HG02943 (cell line): ENCODE measurements around the gene TMEM129.
"Not testable (repeated sequence)": the region's sequence is repeated elsewhere in the genome, so short reads cannot be mapped to it uniquely, and the experiment has no call there.

ENCODE experiments used
- ATAC-seq: cut with Tn5 transposase; IDR thresholded peaks from one replicate; pipeline ENCODE4 v1.9.1; 2021; ENCODE audit warnings: mild to moderate bottlenecking, low read depth, moderate library complexity; ENCODE audit not compliant: unreplicated experiment

TMEM129 gene

DNA sequence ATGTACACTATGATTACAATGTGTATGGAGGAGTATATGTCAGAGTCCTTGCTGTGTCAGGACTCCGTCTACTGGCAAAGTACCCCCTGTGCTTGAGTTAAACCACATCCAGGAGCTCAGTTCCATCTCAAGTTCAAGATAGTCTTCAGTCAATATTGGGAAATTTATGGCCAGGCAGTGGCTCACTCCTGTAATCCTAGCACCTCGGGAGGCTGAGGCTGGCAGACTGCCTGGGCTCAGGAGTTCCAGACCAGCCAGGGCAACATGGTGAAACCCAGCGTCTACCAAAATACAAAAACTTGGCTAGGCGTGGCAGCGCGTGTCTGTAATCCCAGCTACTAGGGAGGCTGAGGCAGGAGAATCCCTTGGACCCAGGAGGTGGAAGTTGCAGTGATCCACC is 14.8 kb downstream of the TMEM129 start:
- no peak for ATAC-seq

DNA sequence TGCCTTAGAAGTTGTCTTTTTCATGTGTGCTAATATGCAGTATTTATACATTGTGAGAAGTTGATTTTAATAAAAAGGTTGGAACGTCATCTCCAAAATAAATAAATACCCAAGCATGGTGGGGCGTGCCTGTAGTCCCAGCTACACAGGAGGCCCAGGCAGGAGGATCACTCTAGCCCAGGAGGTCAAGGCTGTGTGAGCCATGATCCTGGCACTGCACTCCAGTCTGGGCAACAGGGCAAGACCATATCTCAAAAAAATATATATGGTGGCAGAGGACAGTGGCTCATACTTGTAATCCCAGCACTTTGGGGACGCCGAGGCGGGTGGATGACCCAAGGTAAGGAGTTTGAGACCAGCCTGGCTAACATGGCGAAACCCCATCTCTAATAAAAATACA is 15.4 kb downstream of the TMEM129 start:
- no peak for ATAC-seq

DNA sequence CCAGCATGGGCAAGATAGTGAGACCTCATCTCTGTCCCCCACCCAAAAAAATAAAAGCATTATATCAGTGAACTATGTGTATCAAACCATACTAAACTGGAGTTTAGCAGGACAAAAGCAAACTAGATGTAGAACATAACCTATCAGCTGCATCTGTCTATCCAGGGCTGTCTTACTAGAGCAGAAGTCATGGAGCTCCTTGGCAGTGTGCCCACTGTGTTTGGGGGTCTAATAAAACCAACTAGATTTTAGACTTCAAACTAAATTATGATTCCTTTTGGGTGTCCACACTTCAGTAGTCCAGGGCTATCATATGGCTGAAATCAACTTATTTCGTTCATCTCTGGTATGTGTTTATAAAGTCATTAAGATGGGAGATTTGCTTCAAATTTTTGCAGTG is 17.3 kb downstream of the TMEM129 start:
- no peak for ATAC-seq

DNA sequence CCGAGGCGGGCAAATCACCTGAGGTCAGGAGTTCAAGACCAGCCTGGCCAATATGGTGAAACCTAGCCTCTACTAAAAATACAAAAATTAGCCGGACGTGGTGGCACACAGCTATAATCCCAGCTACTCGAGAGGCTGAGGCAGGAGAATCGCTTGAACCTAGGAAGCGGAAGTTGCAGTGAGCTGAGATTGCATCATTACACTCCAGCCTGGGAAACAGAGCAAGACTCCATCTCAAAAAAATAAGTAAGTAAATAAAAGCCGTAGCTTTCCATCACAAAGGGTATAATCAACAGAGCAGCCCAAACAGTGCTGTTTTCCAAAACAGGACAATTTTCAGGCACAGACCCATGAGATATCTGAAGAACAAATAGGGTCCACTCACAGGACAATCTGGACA is 19.5 kb downstream of the TMEM129 start:
- ATAC-seq, result not testable (repeated sequence)

DNA sequence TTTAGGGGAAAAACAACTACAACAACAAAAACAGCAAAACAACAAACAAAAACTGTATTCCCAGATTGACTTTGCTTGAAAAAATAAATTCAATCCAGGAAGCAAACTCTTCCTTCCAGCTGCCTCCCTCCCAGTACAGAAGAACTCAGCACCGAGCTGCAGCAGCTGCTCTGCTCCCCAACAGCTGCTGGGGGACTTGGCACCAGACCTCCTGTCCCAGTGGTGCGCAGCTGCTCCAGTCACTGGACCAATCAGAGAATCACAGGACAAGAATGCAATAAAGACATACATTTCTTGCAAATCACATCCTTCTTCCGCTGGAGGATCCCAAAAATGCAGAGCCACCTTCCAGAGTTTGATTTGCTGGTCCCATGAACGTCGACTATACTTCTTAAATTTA is 25.2 kb downstream of the TMEM129 start:
- no peak for ATAC-seq

DNA sequence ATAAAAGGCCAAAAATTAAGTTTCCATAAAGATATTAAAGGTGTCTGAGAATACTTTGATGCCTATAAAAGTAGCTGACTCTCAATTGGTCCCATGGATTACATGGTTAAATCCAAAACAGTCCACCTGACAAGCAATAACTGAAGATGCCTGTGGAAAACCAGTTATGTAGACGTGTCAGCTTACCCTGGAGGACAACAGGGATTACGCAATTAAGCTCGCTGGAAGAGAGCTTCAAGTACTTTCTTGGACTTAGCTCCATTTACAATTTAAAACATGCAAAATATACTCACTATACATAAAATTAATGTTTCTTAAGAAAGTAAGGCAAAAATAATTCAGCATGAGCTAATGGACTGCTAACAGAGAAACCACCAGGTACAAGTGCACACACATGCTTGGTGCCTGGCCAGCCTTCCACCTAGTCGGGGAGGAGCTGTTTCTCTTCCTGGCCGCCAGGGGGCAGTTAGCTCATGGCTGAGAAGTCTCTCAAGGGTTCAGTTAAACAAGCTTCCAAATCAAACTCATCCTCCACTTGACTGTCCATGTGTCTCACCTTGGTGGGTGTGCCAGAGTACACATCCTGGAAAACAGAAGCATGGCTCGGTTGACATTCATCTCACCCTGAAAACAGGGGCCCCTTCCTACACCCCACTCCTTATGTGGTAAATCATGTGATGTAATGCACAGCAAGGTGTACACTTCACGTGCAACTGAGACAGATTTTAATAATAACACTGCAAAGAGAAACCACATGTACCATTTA is 27.8 kb downstream of the TMEM129 start:
- ATAC-seq, result no peak

DNA sequence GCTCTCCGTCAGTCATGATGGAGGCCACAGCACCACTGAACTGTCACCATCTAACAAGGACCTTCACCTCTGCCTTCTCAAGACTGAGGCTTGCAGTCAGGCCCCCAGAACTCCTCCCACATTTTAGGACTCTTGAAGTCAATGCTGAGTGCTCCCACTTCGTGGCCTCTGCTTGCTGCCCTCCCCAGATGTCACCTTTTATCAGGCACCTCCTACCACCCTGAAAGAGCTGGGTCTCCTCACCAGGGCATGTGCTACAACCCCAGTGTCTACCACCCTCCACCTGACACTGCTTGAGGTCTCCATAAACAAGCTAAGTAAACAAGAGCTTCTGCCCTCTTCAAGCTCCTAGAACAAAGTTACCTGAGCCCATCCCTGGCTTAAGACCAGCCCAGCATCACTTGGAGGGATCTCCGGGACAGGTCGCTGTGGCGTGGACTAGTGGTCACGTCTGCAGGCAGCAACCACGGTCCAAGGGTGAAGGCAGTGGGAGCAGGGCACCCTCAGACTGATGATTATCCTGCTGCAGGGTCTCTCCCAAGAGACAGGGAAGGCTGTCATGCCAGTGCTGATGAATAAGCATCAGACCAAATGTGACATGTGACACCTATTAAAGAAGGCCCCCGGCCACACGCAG is 29.3 kb downstream of the TMEM129 start:
- ATAC-seq, result no peak

DNA sequence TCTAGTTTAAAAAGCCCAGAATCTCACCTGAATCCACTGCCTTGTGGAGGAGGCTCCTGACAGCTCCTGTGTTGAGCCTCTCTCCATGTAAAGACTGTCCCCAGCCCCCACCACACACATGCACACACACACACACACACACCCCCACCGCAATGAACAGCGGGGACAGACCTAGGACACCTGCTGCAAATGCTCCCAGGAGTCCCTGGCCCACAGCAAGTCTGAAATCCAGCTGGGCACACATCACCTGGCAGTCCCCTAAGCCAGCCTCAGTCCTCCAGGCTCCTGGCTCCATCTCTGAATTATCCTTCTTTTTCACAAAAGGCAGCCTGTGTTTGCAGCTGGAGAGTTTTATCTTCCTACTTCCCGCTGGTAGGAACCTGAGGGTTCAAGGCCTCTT is 30.4 kb downstream of the TMEM129 start:
- ATAC-seq, result no peak

DNA sequence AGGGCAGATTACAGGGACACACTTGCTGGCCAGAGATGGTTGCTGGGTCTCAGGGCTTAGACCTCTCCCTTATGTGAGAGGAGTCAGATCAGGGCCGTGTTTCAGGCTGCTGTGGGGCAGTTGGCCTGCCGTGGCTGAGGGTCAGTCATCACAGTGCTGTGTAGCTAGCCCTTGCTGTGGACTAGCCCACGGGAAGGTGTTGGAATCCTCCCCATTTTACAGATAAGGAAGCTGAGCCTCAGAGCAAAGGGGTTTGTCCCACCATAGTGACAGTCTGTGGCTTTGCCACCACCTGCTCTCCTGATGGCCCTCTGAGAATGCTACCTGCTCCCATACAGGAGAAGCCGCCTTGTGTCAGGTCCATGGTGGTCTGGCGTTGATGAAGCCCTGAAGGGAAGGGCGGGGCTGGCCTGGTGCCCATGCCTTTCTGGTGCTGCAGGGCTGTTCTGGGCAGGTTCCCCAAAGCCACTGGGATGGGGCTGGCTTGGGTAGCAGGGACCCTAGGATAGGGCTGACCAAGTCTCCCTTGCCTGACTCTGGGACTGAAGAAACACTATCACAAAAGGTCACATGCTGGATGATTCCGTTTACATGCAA is 34.6 kb downstream of the TMEM129 start:
- ATAC-seq, result no peak

DNA sequence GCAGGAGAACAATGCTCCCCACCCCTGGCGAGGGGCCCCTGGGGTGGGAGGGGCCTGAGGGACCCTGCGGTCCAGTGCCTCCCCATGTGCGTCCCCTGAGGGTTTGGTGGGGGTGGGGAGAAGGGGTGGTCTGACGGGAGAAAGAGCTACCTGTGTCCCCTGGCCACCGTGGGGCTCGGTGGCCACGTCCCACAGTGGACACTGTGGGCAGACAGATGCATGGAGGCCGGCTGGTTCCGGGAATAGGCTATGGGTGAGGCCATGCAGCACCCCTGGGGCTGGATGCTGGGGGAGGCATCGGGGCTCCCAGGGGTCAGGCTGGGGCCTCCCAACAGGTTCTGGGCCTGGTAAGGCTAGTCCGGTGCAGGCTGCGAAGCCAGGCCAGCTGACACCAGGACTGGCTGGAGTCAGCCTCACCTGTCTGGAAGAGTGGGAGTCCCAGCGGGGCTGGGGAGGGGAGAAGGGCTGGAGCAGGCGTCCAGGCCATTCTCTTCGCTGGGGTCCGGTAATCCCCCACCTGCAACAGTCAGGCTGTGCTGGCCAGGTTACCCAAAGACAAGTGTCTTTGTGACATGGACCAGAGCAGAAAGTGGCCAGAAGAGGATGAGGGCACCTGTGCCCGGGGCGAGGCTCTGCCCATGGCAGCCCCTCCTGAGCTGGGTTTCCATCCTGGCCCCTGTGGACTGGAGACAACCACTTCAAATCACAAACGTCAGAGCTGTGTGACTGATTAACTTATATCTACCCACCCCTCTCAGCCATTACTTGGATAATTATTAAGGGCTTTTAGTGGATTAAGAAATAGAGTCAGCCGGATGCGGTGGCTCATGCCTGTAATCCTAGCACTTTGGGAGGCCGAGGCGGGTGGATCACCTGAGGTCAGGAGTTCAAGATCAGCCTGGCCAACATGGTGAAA is 35.6 kb downstream of the TMEM129 start:
- no peak for ATAC-seq

DNA sequence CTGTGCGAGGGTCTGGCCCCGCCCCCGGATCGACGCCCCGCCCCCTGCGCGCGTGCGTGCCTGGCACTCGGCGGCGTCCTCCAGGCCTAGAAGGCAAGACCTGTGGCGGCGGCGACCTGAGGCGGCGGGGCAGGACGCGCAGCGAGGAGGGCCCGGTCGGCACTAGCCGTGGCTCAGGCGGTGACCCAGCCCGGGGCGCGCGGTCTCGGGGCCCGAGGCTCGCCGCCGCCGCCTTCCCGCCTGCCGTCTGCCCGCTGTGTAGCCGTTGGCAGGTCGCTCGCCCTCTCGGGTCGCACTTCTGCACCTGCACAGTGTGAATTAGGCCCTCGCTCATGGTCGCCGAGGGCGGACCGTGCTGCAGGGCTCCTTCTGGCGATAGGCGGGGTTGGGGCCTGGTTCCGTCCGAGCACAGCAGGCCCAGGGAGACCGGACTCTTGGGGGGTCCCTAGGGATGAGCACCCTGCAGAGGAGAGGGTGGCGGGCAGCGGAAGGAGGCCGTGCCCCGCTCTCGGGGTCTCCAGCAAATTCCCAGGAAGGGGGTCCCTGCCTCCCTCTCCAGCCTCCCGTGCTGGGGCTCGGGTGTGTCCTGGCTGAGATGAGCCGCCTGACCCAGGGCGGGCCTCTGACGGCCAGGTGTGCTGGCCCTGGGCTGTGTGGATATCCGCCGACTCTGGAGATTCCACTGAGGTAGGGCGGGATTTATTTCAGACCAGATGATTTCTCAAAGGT is 36.5 kb downstream of the TMEM129 start:
- peak; percentile 18 for ATAC-seq

DNA sequence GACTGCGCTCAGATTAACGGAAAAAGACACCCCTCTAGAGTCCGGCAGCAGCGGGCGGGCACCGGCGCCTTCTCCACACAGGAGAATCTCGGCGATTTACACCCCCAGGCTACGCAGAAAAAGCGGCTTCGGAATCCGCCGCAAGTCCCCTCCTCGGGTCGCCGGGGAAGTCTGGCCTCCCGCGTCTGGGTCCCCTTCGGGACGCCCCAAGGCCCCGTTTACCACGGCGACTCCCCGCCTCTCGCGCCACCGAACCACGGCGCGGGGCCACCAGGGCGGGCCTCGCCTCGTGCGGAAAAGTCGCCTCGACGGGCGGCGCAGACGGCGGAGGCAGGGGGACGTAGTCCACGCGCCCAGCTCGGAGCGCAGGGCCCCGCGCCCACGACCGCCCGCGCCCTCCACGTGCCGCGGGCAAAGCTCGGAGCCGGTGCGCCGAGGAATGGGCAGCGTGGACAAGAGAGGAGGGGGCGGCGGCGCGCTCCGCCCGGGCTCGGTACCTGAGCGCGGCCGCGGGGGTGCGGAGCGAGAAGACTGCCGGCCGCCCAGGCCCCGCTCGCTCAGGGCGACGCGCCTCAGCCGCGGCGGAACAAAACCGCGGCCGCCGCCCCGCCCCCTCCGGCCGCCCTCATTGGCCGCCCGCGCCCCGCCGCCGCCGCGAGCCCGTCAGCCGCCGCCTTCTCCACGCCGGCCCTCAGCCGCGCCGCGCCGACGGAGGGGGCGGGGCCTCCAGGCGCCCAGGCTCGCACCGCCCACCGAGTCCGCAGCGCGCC is 37.2 kb downstream of the TMEM129 start, which contains the start of gene FAM53A:
Gene FAM53A (minus strand): TSS at position 578 of the 770 bp plus-strand sequence. CDS start 15,572 bp downstream, outside the sequence.
- peak; percentile 86 for ATAC-seq

DNA sequence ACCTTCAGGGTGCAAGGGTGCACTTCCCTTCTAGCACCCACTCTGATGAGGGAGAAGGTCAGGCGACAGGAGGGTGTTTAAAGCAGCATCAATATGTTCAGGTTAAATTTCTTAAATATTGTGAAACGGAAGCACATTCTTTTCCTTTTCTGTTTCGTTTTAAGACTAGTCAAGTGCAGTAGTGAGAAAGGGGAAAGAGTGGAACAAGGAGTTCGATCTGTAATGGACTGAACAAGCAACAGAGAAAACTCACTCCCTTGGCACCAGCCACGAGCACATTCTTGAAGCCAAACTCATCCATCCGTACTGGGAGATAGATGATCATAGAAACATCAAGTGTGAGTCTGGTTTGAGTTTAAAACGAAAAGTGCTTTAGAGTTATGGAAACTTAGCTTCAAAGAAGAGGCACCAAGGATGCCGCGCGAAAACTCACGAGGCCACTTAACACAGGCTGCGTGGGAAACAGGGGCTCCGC is 37.8 kb downstream of the TMEM129 start:
- no peak for ATAC-seq

DNA sequence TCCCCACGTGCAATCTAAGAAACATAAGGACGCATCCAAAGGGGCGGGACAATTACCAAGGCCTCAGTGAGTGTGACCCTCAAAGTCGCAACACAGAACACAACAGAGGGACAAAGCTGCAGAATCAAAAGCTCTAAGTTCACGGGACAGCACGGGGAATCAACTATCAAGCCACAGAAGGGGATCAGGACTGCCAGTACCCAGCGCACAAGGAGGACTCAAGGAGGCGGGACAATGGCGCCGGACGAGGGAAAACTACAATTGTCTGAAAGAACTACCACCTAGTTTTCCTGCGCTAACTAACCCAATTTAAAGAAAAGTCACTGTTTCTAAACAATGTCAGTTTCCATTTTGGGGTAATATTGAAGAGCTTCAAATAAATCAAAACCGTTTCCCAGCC is 38.3 kb downstream of the TMEM129 start:
- ATAC-seq, result no peak

DNA sequence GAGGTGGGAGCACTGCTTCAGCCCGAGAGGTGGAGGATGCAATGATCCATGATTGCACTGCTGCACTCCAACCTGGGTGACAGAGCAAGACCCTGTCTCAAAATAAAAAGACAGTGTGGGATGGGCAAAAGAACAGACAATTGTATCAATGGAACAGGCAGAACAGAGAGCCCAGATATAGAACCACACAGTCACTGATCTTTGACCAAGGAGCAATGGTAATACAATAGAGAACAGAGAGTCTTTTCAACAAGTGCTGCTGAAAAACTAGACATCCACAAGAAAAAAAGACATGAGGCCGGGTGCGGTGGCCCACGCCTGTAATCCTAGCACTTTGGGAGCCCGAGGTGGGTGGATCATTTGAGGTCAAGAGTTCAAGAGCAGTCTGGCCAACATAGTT is 42.9 kb downstream of the TMEM129 start:
- no peak for ATAC-seq

DNA sequence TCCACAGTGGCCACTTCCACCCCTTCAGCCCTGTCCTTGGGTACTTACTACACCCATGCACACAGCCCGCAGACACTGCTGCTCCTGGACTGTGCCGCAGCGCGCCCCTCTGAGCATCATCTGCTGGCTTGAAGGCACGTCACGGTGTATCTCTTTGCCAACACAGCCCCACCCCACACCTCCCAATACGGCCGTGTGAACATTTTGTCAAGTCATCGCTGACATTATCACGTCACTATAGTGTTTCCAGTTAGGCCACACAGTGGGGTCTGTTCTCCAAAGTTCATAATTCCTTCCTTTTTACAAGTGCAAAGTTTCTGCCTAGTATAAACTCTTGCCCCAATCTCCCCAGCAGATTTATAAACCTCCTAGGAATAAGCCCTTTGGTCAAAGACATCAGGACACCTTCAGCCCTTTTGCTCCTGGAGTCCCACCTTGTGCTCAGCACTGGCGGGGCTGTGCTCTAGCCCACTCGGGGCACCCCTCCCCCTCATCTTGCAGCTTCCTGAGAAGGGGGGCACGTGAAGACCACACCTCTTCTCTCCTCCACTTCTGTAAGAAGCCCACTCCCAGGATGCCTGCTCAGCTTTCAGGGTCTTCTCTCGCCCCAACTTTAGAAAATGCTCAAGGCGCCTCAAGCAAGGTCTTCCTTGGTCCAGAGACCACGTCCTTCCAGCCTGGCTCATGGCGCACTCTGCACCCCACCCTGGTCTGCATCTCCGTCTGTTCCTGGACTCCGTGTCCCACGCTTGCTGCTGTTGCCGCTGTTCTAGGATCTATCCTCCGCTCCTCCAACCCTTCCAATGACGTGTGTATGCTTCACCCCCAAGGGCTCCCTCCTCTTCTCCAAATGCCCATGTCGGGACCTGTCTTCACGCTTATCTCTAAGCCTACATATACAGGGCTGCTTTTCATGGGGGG is 44.3 kb downstream of the TMEM129 start:
- no peak for ATAC-seq

DNA sequence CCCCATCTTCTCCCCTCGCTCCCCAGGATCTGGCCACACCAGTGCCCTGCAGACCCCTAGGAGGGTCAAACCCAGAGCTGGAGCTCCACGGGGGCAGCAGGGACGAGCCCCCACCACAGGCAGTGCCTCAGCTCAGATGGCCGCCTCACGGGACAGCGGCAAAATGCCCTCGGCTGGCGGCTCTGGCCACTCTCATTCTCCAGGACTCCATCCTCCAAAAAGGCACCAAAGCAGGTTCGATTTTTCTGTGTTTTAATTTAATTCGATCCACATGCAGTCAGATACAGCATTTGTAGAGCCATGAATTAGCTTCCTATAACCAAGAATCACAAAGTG is 45.4 kb downstream of the TMEM129 start:
- no peak for ATAC-seq

DNA sequence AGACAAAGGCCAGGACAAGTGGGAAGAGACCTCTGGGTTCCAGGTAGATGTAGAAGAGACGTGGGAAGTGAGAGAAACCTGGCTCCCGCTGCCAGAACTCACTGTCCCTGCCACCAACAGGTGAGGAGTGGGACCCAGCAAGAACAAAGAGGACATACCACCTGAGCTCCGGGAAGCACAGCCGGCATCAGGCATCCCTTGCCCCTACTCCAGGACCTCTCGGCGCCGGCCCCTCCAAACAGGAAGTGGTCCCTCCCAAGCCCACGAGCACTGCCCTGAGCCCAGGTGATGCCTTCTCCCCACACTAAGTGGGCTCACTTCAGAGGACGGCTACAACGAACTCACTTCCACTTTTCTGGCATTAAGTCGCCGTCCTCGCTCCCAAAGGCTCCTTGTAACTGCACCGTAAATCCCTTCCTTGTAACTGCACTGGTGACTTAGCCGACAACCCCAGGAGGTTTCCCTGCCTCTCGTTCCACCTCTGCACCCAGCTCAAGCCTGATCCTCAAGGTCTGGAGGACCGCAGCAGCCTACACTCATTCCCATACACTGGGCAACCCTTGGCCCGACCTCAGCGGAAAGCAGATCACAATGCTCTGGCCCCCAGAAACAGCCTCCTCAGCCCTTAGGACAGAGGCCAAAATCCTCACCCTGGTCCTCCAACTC is 45.9 kb downstream of the TMEM129 start:
- ATAC-seq, result no peak
